HL-60 (cell line): ENCODE data around the gene KCNAB3.

Source experiments
- CTCF ChIP-seq: IDR thresholded peaks from one replicate; pipeline ENCODE4 v1.5.1; 2011; ENCODE audit warnings: low read length, control low read depth, inconsistent platforms; ENCODE audit not compliant: insufficient read depth
- GABPA ChIP-seq: IDR thresholded peaks from 2 replicates; pipeline ENCODE4 v1.6.1; 2012; ENCODE audit warnings: low read depth
- POLR2AphosphoS5 ChIP-seq: IDR thresholded peaks from 2 replicates; pipeline ENCODE4 v1.6.1; 2012; ENCODE audit warnings: low read depth
- REST ChIP-seq: IDR thresholded peaks from 2 replicates; pipeline ENCODE4 v1.6.1; 2012; ENCODE audit warnings: low read depth; ENCODE audit not compliant: insufficient replicate concordance
- SPI1 ChIP-seq: IDR thresholded peaks from 2 replicates; pipeline ENCODE4 v1.6.1; 2012; ENCODE audit warnings: low read depth, mild to moderate bottlenecking, borderline replicate concordance

GRCh38 chr17:7944326-7944725, 14.7 kb upstream of the KCNAB3 start:
- TF ChIP-seq CTCF (no peak), POLR2AphosphoS5 (no peak), GABPA (no peak), REST (no peak), SPI1 (no peak)
